DMS79 treated with DMSO at 0.1 percent for 48 hours (cell line): Measurements from ENCODE around the gene CTIF.

Experiments used
- DNase-seq: peaks from one replicate; lab custom pipeline; 2025; lab: John Stamatoyannopoulos, UW

Gene CTIF

GRCh38 chr18:48819781-48820482, 281.1 kb downstream of the CTIF start:
- DNase-seq: no peak

- DNase-seq: no peak
Observed at GRCh38 chr18:48820483-48821250, 281.8 kb downstream of the CTIF start.

- DNase-seq: no peak
Observed at GRCh38 chr18:48821251-48821590, 282.4 kb downstream of the CTIF start.

DNA sequence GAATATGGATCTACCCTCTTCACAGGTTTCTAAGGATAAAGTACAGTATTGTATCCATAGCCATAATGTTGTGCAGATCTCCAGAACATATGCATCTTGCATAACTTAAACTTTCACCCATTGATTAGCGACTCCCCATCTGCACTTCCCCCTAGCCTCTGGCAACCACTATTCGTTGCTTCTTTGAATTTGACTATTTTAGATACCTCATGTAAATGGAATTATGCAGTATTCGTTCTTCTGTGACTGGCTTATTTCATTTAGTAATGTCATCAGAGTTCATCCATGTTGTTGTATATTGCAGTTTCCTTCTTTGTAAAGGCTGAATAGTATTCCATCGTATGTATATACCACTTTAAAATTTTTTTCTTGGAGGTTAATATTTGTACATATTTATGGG, 283.0 kb downstream of the CTIF start:
- DNase-seq: no peak

DNA sequence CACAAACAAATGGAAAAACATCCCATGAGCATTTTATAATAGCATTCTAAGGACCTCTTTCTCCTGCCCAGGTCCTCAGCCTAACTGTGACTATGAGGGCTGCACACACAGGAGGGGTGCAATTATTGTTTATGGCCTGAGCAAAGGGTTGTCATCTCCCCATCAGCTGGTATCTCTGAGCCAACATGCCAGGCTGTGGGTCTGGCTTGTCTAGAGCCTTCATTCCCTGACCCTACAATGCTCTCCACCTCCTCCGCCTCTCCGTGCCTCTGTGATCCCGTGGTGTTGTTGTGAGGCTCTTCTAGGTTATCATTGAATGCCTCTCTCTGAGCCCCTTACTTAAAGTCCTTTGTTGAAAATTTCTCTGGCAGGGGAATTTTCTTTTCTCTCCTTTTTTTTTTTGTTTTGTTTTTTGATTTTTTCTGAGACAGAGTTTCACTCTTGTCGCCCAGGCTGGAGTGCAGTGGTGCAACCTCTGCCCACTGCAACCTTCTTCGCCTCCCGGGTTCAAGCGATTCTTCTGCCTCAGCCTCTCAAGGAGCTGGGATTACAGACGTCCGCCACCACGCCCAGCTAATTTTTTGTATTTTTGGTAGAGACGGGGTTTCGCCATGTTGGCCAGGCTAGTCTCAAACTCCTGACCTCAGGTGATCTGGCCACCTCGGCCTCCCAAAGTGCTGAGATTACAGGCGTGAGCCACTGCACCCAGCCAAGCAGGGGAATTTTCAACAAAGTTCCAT, 285.6 kb downstream of the CTIF start:
- DNase-seq: no peak

GRCh38 chr18:48825101-48825745, 286.4 kb downstream of the CTIF start:
- no peak for DNase-seq

DNA sequence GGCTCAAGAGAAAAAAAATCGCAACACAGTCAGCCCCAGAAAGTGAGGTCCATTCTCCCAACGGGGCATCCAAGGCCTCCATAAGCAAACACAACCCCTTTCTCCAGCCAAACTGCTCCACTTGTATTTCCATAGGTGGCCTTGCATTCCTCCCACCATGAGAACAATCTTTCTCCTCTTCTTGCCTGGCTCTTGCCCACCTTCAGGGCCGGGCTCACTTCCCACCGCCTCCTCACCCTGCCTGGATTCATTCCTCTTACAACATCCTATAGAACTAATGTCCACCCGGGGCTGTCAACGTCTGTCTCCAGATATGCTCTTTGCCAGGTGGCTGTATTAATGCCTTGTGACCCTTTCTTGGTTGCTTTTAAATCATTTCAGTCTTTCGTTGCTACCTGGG, 287.4 kb downstream of the CTIF start:
- DNase-seq: no peak

- DNase-seq: no peak
Observed at GRCh38 chr18:48826806-48827205, 288.0 kb downstream of the CTIF start.

GRCh38 chr18:48827291-48828193, 288.7 kb downstream of the CTIF start:
- DNase-seq: no peak

- DNase-seq: peak; percentile 64
Observed at GRCh38 chr18:48828194-48828545, 289.3 kb downstream of the CTIF start.

- DNase-seq: peak; percentile 83
Observed at GRCh38 chr18:48828691-48829442, 290.0 kb downstream of the CTIF start.

GRCh38 chr18:48829443-48830149, 290.8 kb downstream of the CTIF start:
- DNase-seq: peak; percentile 53

DNA sequence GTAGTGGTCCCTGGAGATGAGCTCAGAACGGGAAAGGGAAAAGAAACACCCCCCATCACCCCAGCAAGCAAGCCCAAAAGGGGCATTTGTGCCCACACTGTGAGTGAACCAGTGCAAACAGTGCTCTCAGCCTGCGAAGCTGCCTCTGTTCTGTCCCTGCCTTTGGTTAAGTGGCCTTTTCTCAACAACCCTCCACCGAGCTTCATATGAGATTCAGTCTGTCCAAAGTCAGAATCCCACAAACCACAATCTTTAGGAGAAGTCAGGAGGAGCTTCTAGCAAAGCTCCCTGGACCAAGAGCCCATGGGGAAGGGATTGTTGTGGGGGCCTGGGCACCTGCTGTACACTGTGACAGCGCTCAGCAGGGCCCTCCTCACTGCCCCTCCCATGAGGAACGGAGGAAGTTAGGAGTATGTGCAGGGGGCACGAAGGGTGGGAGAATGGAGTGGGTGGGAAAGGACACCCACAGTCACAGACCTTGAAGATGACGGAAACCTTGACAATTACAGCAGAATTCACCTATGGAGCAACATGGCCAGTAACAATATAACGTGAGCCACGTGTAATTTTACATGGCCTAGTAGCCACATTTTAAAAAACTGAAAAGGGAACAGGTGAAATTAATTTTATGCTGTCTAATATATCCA, 292.4 kb downstream of the CTIF start:
- no peak for DNase-seq

DNA sequence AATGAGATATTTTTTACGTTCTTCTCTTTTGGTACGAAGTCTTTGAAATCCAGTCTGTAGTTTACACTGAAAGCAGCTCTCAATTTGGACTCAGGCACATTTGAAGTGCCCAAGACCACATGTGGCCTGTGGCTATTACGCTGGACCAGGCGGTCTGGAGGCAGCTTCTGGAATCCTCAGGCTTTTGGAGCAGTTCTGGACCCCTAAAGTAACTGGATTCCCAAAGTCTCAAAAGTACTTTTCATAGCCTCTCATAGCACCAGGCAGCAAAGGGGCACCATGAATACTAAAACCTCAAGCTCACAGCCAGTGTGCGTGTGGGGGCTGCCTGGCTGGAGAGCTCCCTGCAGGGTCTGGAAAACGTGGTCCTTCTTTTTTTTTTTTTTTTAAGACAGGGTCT, 293.0 kb downstream of the CTIF start:
- DNase-seq: no peak

DNA sequence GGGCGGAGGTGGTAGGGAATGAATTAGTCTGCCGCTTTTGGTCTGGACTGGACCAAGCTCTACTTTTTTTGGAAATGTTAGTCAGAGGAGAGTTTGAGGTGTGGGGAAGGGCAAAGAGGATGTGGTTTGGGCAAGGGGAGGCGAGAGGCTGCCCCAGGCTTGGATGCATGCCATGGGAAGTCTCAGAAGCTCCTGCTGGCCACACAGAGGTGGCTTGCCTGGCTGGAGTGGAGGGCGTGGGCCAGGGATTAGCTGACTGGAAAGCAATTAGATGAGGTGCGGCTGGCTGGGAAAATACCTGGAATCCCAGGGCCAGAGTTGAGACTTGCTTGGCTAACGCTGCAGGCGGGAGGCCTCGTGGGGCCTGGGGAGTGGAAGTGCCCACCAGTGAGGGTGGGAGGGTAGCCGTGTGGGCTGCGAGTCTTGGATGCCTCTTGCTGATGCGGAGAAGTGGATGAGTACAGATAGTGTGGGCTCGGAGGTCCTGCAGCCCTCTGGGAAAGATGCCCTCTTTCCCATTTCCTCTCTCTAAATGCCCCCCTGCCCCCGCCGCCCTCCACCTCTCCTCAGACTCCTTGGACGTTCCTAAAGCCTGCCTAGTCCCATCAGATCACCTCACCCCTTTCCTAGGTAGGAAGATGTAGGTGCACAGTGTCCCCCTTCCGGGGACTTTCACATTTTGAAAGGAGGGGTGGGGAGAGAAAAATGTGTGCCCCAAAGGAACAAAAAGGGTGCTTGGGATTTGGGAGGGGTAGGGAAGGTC, 294.3 kb downstream of the CTIF start:
- peak; percentile 47 for DNase-seq

GRCh38 chr18:48833701-48834412, 295.0 kb downstream of the CTIF start:
- DNase-seq: peak; percentile 86

DNA sequence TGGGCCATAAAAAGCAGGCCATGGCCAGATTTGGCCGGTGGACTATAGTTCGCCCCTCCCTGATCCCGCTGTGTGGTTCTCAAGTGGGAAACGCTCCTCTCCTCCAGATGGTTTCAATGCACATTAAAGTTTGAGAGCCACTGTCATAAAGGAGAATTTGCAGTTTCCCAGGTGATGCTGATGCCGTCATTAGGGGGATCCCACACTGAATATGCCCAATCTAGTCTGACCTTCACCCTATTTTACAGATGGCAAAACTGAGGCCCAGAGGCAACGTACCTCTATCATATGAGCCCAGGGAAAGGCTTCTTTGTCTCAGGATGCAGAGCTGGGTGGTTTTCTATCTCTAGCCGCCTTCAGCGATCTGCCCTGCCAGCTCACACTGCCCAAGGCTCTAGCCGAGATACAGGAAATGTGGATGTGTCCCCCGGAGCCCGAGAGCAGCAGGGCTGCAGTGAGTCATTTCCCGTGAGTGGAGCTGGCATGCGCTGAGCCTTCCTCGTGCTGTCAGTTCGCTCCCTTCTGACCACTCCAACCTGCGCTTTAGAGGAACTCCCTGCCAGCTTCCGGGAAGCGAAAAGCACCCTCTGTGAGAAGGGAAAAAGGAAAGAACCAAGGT, 295.7 kb downstream of the CTIF start:
- DNase-seq: peak; percentile 86

DNA sequence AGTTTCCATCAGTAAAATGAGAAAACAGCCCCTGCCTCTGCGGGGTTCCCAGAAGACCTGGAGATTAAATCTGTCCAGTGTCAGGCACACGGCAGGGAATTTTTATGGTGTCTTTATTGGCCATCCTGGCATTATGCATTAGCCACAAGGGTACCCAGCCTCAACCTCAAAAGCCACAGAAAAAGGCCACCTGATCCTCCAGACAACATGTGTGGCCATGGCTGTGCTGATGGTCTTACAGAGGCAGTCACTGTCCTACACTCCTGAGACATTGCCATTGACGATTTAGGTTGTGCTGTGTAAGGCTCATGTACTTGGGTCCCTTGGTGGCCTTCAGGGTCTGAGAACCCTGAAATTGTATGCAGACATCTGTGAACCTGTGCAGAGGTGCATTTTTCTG, 296.3 kb downstream of the CTIF start:
- DNase-seq: no peak
